HTERT RPE-1 (cell line): ENCODE measurements around the gene CLTB.

Source experiments
- in situ Hi-C: fragments of 300-500 bp; cut with MboI; formaldehyde crosslinking; loops from 4 replicates; pipeline ENCODE4 v1.14.3; 2020; ENCODE audit warnings: low sequenced_read_pairs

Gene CLTB

GRCh38 chr5:176405656-176406435, 10.5 kb downstream of the CLTB start:
- in situ Hi-C loops, result no loop called here

- in situ Hi-C loops, result no loop called here
Observed at GRCh38 chr5:176401281-176402205, 14.8 kb downstream of the CLTB start.

- in situ Hi-C loops, result no loop called here
Observed at GRCh38 chr5:176400382-176401156, 15.8 kb downstream of the CLTB start.

- in situ Hi-C loops, result no loop called here
Observed at GRCh38 chr5:176397736-176398420, 18.5 kb downstream of the CLTB start.

GRCh38 chr5:176396330-176396729, 20.0 kb downstream of the CLTB start:
- in situ Hi-C loops, result no loop called here

GRCh38 chr5:176394881-176395675, 21.3 kb downstream of the CLTB start:
- in situ Hi-C loops, result no loop called here

GRCh38 chr5:176394096-176394495, 22.2 kb downstream of the CLTB start:
- in situ Hi-C loops, result no loop called here

- in situ Hi-C loops, result no loop called here
Observed at GRCh38 chr5:176392526-176392925, 23.8 kb downstream of the CLTB start.

GRCh38 chr5:176391999-176392398, 24.3 kb downstream of the CLTB start:
- in situ Hi-C loops, result no loop called here

GRCh38 chr5:176391479-176391878, 24.9 kb downstream of the CLTB start:
- in situ Hi-C loops, result no loop called here

GRCh38 chr5:176389135-176390123, 26.9 kb downstream of the CLTB start:
- in situ Hi-C loops, result no loop called here

GRCh38 chr5:176388444-176389134, 27.8 kb downstream of the CLTB start, which contains the start of the genes HIGD2A and NOP16:
Gene HIGD2A, plus strand, starts transcription at chr5:176388751. Its CDS starts 69 bp downstream, at chr5:176388820.
Gene NOP16, minus strand, starts transcription at chr5:176388598. Its CDS starts 59 bp downstream, at chr5:176388539.
- in situ Hi-C loops, result no loop called here

GRCh38 chr5:176388003-176388443, 28.3 kb downstream of the CLTB start:
- in situ Hi-C loops, result no loop called here

- in situ Hi-C loops, result no loop called here
Observed at GRCh38 chr5:176387384-176387925, 28.9 kb downstream of the CLTB start.

- in situ Hi-C loops, result no loop called here
Observed at GRCh38 chr5:176386491-176386890, 29.8 kb downstream of the CLTB start.

- in situ Hi-C loops, result no loop called here
Observed at GRCh38 chr5:176384991-176385390, 31.3 kb downstream of the CLTB start.

GRCh38 chr5:176384366-176384930, 31.9 kb downstream of the CLTB start:
- in situ Hi-C loops, result no loop called here
